H1 (cell line): ENCODE measurements around the gene CCDC127. TPM values are rescaled to one million over a fixed set of nuclear protein-coding genes. Genes with fewer than 3 reads are reported as not detected.
A peak's percentile ranks its signal among the peaks of the same experiment; 100 is the strongest.

Experiments used
- CTCF ChIA-PET: fragments of 300-600 bp; sonication (Branson Sonifier 250); formaldehyde crosslinking; loops from one replicate; lab custom pipeline; 2021; ENCODE audit not compliant: partially characterized antibody; lab: Charles Lee
- POLR2A ChIA-PET: fragments of 300-600 bp; sonication (Branson Sonifier 250); formaldehyde crosslinking; loops from one replicate; lab custom pipeline; 2021; ENCODE audit warnings: inconsistent platforms; ENCODE audit not compliant: partially characterized antibody; lab: Charles Lee
- DNase-seq, 2 experiments: peaks; one replicate each; pipeline versions ENCODE4 v3.0.0 to v3.0.0-alpha.2; 2010 to 2022; ENCODE audit warnings: low spot score in 2 of 2, low read depth in 1 of 2, mixed read lengths in 1 of 2
- FAIRE-seq: peaks from 2 replicates; lab custom pipeline; 2011; peaks lifted over from hg19 to GRCh38; lab: Jason Lieb, UNC
- H2AFZ ChIP-seq: 2 replicates; pipeline ENCODE4 v1.8.1; 2012; ENCODE audit warnings: low read length, inconsistent platforms
- H2AK5ac ChIP-seq: 2 replicates; pipeline ENCODE4 v1.6.1; 2013; ENCODE audit warnings: low read depth, low read length
- H2BK120ac ChIP-seq: replicated peaks from 2 replicates; pipeline ENCODE3; 2013; ENCODE audit warnings: low read depth, low read length, inconsistent platforms
- H2BK12ac ChIP-seq: 2 replicates; pipeline ENCODE4 v1.6.1; 2013; ENCODE audit warnings: low read depth, low read length
- H2BK15ac ChIP-seq: 2 replicates; pipeline ENCODE4 v1.6.1; 2013; ENCODE audit warnings: low read length
- H2BK20ac ChIP-seq: 2 replicates; pipeline ENCODE4 v1.6.1; 2013; ENCODE audit warnings: low read length
- H2BK5ac ChIP-seq: 2 replicates; pipeline ENCODE4 v1.6.1; 2013; ENCODE audit warnings: low read depth, low read length
- H3K14ac ChIP-seq: 2 replicates; pipeline ENCODE4 v1.6.1; 2013; ENCODE audit warnings: inconsistent platforms; ENCODE audit not compliant: insufficient read length
- H3K18ac ChIP-seq: 2 replicates; pipeline ENCODE4 v1.6.1; 2013; ENCODE audit warnings: low read length; ENCODE audit errors: extremely low read depth
- H3K23ac ChIP-seq: 2 replicates; pipeline ENCODE4 v1.6.1; 2013; ENCODE audit warnings: inconsistent platforms; ENCODE audit not compliant: insufficient read length
- H3K23me2 ChIP-seq: 2 replicates; pipeline ENCODE4 v1.6.1; 2013; ENCODE audit warnings: low read depth, low read length
- H3K27ac ChIP-seq: 2 replicates; pipeline ENCODE4 v1.6.1; 2011; ENCODE audit warnings: low read depth, low read length, inconsistent platforms
- H3K27me3 ChIP-seq, 4 experiments: replicated peaks in 1 of 4; 1 replicate in 1 of 4; 2 replicates in 3 of 4; pipeline versions ENCODE4 v1.6.1 to v1.8.1; 2011 to 2013; ENCODE audit warnings: low read length in 3 of 4, mild to moderate bottlenecking in 3 of 4, inconsistent platforms in 2 of 4, mixed read lengths in 2 of 4, moderate library complexity in 1 of 4; ENCODE audit not compliant: control insufficient read depth in 3 of 4, insufficient read depth in 3 of 4; ENCODE audit errors: extremely low read depth in 1 of 4
- H3K36me3 ChIP-seq, 4 experiments: 2 replicates each; pipeline versions ENCODE4 v1.6.1 to v1.8.1; 2011 to 2013; ENCODE audit warnings: mild to moderate bottlenecking in 4 of 4, low read length in 3 of 4, moderate library complexity in 2 of 4, control low read depth in 1 of 4, inconsistent platforms in 1 of 4; ENCODE audit not compliant: insufficient read depth in 4 of 4, control insufficient read depth in 2 of 4
- H3K4ac ChIP-seq: replicated peaks from 2 replicates; pipeline ENCODE3; 2013; ENCODE audit warnings: low read length, low read depth, mixed read lengths, inconsistent platforms; ENCODE audit not compliant: insufficient read length
- H3K4me1 ChIP-seq, 4 experiments: replicated peaks in 1 of 4; 1 replicate in 1 of 4; 2 replicates in 3 of 4; pipeline versions ENCODE4 v1.6.1 to v1.8.1; 2011 to 2013; ENCODE audit warnings: low read length in 3 of 4, inconsistent platforms in 2 of 4, mixed read lengths in 1 of 4; ENCODE audit not compliant: insufficient read depth in 4 of 4, control insufficient read depth in 3 of 4
- H3K4me2 ChIP-seq, 2 experiments: 2 replicates each; pipeline versions ENCODE4 v1.6.1 to v1.8.1; 2011 to 2013; ENCODE audit warnings: low read depth in 2 of 2, low read length in 2 of 2, control low read depth in 1 of 2, inconsistent platforms in 1 of 2, mild to moderate bottlenecking in 1 of 2; ENCODE audit not compliant: insufficient read depth in 1 of 2
- H3K4me3 ChIP-seq, 4 experiments: fragments of 200-600, 300-600 bp in 1 of 4; sonication (generic), shearing (Covaris generic), sonication (Bioruptor Twin) in 1 of 4; 2 replicates each; pipeline versions ENCODE4 v1.5.1 to v1.8.1; 2011 to 2016; ENCODE audit warnings: low read length in 4 of 4, low read depth in 3 of 4, control low read depth in 2 of 4, inconsistent platforms in 2 of 4, mild to moderate bottlenecking in 2 of 4, mixed read lengths in 1 of 4, moderate library complexity in 1 of 4; ENCODE audit not compliant: insufficient read depth in 2 of 4; ENCODE audit errors: extremely low read depth in 1 of 4
- H3K56ac ChIP-seq: replicated peaks from 2 replicates; pipeline ENCODE3; 2013; ENCODE audit warnings: low read depth, mild to moderate bottlenecking, mixed read lengths, low read length, inconsistent platforms; ENCODE audit not compliant: insufficient read length
- H3K79me1 ChIP-seq: 2 replicates; pipeline ENCODE4 v1.6.1; 2013; ENCODE audit warnings: low read depth, low read length, control low read depth
- H3K79me2 ChIP-seq, 2 experiments: 2 replicates each; pipeline versions ENCODE4 v1.6.1 to v1.8.1; 2012 to 2013; ENCODE audit warnings: low read length in 2 of 2, mild to moderate bottlenecking in 2 of 2, inconsistent platforms in 1 of 2; ENCODE audit not compliant: insufficient read depth in 2 of 2, control insufficient read depth in 1 of 2
- H3K9ac ChIP-seq, 4 experiments: replicated peaks in 1 of 4; 1 replicate in 1 of 4; 2 replicates in 3 of 4; pipeline versions ENCODE4 v1.6.1 to v1.8.1; 2011 to 2013; ENCODE audit warnings: low read depth in 3 of 4, low read length in 3 of 4, control low read depth in 2 of 4, mild to moderate bottlenecking in 2 of 4, moderate library complexity in 2 of 4, inconsistent platforms in 1 of 4; ENCODE audit errors: extremely low read depth in 1 of 4
- H3K9me3 ChIP-seq, 2 experiments: 2 replicates each; pipeline versions ENCODE4 v1.6.1 to v1.8.1; 2012 to 2013; ENCODE audit warnings: mild to moderate bottlenecking in 2 of 2, moderate library complexity in 2 of 2, control low read depth in 1 of 2, inconsistent platforms in 1 of 2, low read depth in 1 of 2, low read length in 1 of 2, mixed read lengths in 1 of 2; ENCODE audit not compliant: insufficient read depth in 2 of 2
- H4K20me1 ChIP-seq, 2 experiments: replicated peaks in 1 of 2; 2 replicates each; pipeline versions ENCODE3 to v1.8.1; 2011 to 2013; ENCODE audit warnings: inconsistent platforms in 2 of 2, low read length in 2 of 2, mild to moderate bottlenecking in 1 of 2; ENCODE audit not compliant: insufficient read depth in 2 of 2, control insufficient read depth in 1 of 2
- H4K5ac ChIP-seq: 2 replicates; pipeline ENCODE4 v1.6.1; 2013; ENCODE audit warnings: low read length, low read depth, mixed read lengths, inconsistent platforms; ENCODE audit not compliant: insufficient read length
- H4K8ac ChIP-seq: 2 replicates; pipeline ENCODE4 v1.8.0; 2013; ENCODE audit warnings: mild to moderate bottlenecking, moderate library complexity, low read length, inconsistent platforms; ENCODE audit not compliant: insufficient read depth; ENCODE audit errors: extremely low read depth
- H4K91ac ChIP-seq: replicated peaks from 2 replicates; pipeline ENCODE3; 2013; ENCODE audit warnings: low read length, mixed read lengths, inconsistent platforms; ENCODE audit not compliant: insufficient read length
- GABPA ChIP-seq: IDR thresholded peaks from 2 replicates; pipeline ENCODE4 v1.6.1; 2011; ENCODE audit warnings: mild to moderate bottlenecking, low read length, moderate library complexity, borderline replicate concordance; ENCODE audit not compliant: insufficient read depth
- KDM5A ChIP-seq: fragments of 200-600 bp; IDR thresholded peaks from 2 replicates; pipeline ENCODE4 v1.7.1; 2012; ENCODE audit warnings: mild to moderate bottlenecking, low read length, inconsistent platforms, mixed read lengths
- MAFK ChIP-seq: IDR thresholded peaks from 2 replicates; pipeline ENCODE4 v1.6.1; 2012; ENCODE audit warnings: low read depth, mild to moderate bottlenecking, improper control_type of control experiment, low read length
- RAD21 ChIP-seq, 2 experiments: IDR thresholded peaks in 1 of 2; conservative IDR thresholded peaks in 1 of 2; 2 replicates each; pipeline ENCODE4 v1.6.1; 2011; ENCODE audit warnings: low read depth in 2 of 2, low read length in 2 of 2, improper control_type of control experiment in 1 of 2, inconsistent platforms in 1 of 2, mild to moderate bottlenecking in 1 of 2, moderate library complexity in 1 of 2
- RFX5 ChIP-seq: IDR thresholded peaks from 2 replicates; pipeline ENCODE4 v1.6.1; 2011; ENCODE audit warnings: low read depth, low read length, improper control_type of control experiment, borderline replicate concordance
- SIN3A ChIP-seq, 2 experiments: IDR thresholded peaks in 1 of 2; conservative IDR thresholded peaks in 1 of 2; 2 replicates each; pipeline ENCODE4 v1.6.1; 2011 to 2012; ENCODE audit warnings: low read length in 2 of 2, improper control_type of control experiment in 1 of 2, low read depth in 1 of 2, mild to moderate bottlenecking in 1 of 2
- SP1 ChIP-seq: IDR thresholded peaks from 2 replicates; pipeline ENCODE4 v1.6.1; 2011; ENCODE audit warnings: low read depth, low read length
- TBP ChIP-seq: IDR thresholded peaks from 2 replicates; pipeline ENCODE4 v1.6.1; 2011; ENCODE audit warnings: low read depth, low read length, improper control_type of control experiment
- TCF12 ChIP-seq: IDR thresholded peaks from 2 replicates; pipeline ENCODE4 v1.6.1; 2011; ENCODE audit warnings: low read depth, mild to moderate bottlenecking, low read length
- WGBS, 2 experiments: shearing (Covaris generic) in 1 of 2; methylation state at CpG; one replicate each; pipeline versions ENCODE4 v1.1.6 to v1.1.7; 2013 to 2015; ENCODE audit warnings: low lambda C conversion rate in 2 of 2, mixed read lengths in 2 of 2, inconsistent platforms in 1 of 2, low coverage in 1 of 2, missing lambda C conversion rate in 1 of 2; ENCODE audit not compliant: insufficient replicate concordance in 2 of 2, insufficient coverage in 1 of 2, insufficient read length in 1 of 2; ENCODE audit errors: extremely low coverage in 1 of 2, missing lambda C conversion rate in 1 of 2; 5-methylcytosine and 5-hydroxymethylcytosine counted together
- polyA plus RNA-seq, 7 experiments: library from polyadenylated mRNA; depleted of rRNA in 3 of 7; stranded (reverse) in 5 of 7; unstranded in 2 of 7; fragments of >200 nt in 5 of 7; fragments of 200-250 nt in 2 of 7; gene quantifications; 1 replicate in 5 of 7; 2 replicates in 1 of 7; 4 replicates in 1 of 7; pipeline versions ENCODE4 v1.2.1 to v1.2.3, GENCODE V29; 2011 to 2013; ENCODE audit warnings: missing spikeins in 2 of 7, mixed read lengths in 2 of 7
- total RNA-seq: library from RNA; stranded (reverse); fragmentation: NEBNext Ultra II Directional; extraction: Animal tissue kit (Norgen Biotek cat#: 25700); gene quantifications from 2 replicates; pipeline ENCODE4 v1.2.1, GENCODE V29; 2021
- TF ChIP-seq, protein P1 (sequence below): IDR thresholded peaks from 2 replicates; pipeline ENCODE4 v1.6.1; 2012; ENCODE audit warnings: low read length, inconsistent platforms

The CCDC127 gene
- total and polyA plus RNA-seq, 2 of the 8 experiments (the other 6 are each of a cell fraction or from before 2014, with no cell fraction given): 2.9 to 8.0 TPM

DNA sequence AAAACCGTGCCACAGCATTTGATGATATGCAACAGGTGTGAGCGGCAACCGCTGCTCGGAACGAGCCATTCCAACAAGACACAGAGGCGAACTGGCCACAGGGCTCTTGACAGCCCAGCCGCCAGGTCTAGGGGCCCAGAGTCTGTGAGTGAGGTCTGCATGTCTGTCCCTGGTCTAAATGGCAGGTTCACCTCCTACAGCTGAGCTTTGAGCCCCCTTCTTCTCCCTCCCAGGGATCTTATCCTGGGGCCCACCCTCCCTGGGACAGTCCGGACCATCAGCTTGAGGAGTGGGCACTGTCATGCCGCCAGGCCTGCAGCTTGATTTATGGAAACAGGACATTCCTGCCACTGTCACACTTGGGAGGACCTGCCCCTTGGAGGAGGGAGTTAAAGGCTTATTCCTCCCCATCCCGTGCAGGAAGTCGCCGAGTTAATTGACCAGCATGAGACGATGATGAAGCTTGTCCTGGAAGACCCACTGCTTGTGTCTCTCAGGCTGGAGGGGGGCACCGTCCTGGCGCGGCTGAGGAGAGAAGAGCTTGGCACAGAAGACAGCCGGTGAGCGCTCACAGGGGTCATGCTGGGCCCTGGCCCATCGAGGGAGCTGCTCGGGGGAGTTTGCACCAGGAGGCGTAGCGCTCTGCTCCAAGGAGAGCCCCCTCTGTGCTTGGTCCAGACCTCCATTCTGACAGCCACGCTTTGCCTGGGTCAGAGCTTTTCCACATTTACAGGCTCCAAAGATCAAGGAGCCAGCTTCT is 62.1 kb downstream of the CCDC127 start:
- H3K27me3 ChIP-seq: no peaks in the 10 kb centered on the region
- no peak overlapping the region for H4K8ac ChIP-seq
- no peak overlapping the region for H2BK5ac ChIP-seq
- H3K27ac ChIP-seq: no peak overlapping the region
- POLR2A ChIA-PET: interaction anchor here (1.0 to 4.2 kb wide), 6 partner anchors 12 to 99 kb away, joined by 3 to 15 read pairs (median 4); no protein-coding TSS in a partner anchor
- H2BK15ac ChIP-seq: no peak overlapping the region
- no peaks in the 10 kb centered on the region for H3K79me2 ChIP-seq
- H3K18ac ChIP-seq: no peak overlapping the region
- no peak overlapping the region for H4K91ac ChIP-seq
- no peak overlapping the region for H3K14ac ChIP-seq
- no peak overlapping the region for H2BK20ac ChIP-seq
- H2BK12ac ChIP-seq: no peak overlapping the region
- H3K9me3 ChIP-seq: no peaks in the 10 kb centered on the region
- no peak overlapping the region for H3K4me2 ChIP-seq
- no peak overlapping the region for H2AFZ ChIP-seq
- no peak overlapping the region for H3K4ac ChIP-seq
- H3K23me2 ChIP-seq: no peaks in the 10 kb centered on the region
- H2BK120ac ChIP-seq: no peak overlapping the region
- no peak overlapping the region for H3K23ac ChIP-seq
- no peak for FAIRE-seq
- no peak overlapping the region for H2AK5ac ChIP-seq
- H4K20me1 ChIP-seq: peaks cover 0 to 1% of the 10 kb centered on the region in 2 experiments
- CTCF ChIA-PET: interaction anchor here (0.6 to 1.0 kb wide), 2 partner anchors 65 to 67 kb away, joined by 3 read pairs; no protein-coding TSS in a partner anchor
- 90% methylated on average over 22 of the region's 23 CpGs; no CpG with 5 or more reads in 1 of the 2 experiments for WGBS, 2 experiments
- peaks cover 12 to 76% (median 28%) of the 10 kb centered on the region in 4 experiments; a peak in 7 of 8 replicates for H3K36me3 ChIP-seq
- no peaks in the 10 kb centered on the region; the same call in 1 of the 2 replicates for H3K79me1 ChIP-seq
- H3K4me1 ChIP-seq: peaks cover 0 to 2% (median 0%) of the 10 kb centered on the region in 4 experiments; a peak in 2 of 7 replicates
- no peak overlapping the region for H3K9ac ChIP-seq
- H3K56ac ChIP-seq: no peak overlapping the region
- DNase-seq: peak in 1 of 2 experiments; percentile 43
- H4K5ac ChIP-seq: no peak overlapping the region
- H3K4me3 ChIP-seq: no peak overlapping the region
- TF ChIP-seq RFX5: no peak
- TF ChIP-seq KDM5A: no peak
- TF ChIP-seq SIN3A (conservative IDR thresholded peaks at IDR 0.05 in 1 of 2, IDR thresholded peaks at IDR 0.05 in 1 of 2; ENCODE audit: low read depth in 1 of 2, low read length in 2 of 2): no peak
- no peak for TF ChIP-seq TCF12
- no peak for TF ChIP-seq SP1
- no peak for TF ChIP-seq TBP
- no peak for TF ChIP-seq MAFK
- TF ChIP-seq GABPA: no peak
- TF ChIP-seq, protein P1, sequence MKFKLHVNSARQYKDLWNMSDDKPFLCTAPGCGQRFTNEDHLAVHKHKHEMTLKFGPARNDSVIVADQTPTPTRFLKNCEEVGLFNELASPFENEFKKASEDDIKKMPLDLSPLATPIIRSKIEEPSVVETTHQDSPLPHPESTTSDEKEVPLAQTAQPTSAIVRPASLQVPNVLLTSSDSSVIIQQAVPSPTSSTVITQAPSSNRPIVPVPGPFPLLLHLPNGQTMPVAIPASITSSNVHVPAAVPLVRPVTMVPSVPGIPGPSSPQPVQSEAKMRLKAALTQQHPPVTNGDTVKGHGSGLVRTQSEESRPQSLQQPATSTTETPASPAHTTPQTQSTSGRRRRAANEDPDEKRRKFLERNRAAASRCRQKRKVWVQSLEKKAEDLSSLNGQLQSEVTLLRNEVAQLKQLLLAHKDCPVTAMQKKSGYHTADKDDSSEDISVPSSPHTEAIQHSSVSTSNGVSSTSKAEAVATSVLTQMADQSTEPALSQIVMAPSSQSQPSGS: no peak
- TF ChIP-seq RAD21 (IDR thresholded peaks at IDR 0.05 in 1 of 2, conservative IDR thresholded peaks at IDR 0.05 in 1 of 2; ENCODE audit: low read depth in 2 of 2, low read length in 2 of 2): no peak
